ENCODE measurements around the gene D2HGDH.
"Not testable (repeated sequence)": the region's sequence is repeated elsewhere in the genome, so short reads cannot be mapped to it uniquely, and the experiment has no call there.

The D2HGDH gene

GRCh38 chr2:241788572-241788971 lies 54.1 kb downstream of the D2HGDH start:
- in situ Hi-C loops (cut with MboI; ENCODE audit: low sequenced_read_pairs): no loop called here

DNA sequence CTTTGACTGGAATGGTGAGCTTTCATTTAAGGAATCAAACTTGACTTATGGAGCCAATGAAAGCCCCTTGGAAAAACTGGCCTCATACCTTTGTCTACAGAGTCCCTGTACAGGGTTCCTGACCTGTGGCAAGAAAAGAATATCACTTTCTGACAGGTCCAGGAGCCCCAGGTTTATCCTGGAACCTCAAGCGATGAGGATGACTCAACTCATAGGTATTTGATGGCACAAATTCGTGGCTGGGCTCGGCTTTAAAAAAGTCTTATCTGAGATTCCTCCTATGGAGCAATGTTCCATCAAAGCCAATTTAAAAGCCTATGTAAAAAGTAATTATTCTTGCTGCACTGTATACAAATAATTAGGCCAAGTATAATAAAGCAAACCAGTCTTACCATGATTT lies 57.0 kb downstream of the D2HGDH start:
- in situ Hi-C loops (cut with MboI; ENCODE audit: low sequenced_read_pairs): not testable (repeated sequence)

DNA sequence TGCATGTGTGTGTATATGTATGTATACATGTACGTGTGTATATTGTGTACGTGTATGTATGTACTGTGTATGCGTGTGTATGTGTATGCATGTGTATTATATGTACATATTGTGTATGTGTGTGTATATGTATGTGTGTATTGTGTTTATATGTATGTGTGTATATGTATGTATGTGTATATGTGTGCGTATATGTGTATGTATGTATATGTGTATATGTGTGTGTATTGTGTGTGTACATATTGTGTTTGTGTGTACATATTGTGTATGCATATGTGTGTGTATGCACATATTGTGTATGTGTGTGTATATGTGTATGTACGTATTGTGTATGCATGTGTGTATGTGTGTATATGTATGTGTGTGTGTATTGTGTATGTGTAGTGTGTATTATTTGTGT lies 59.0 kb downstream of the D2HGDH start:
- in situ Hi-C loops (cut with MboI; ENCODE audit: low sequenced_read_pairs): no loop called here

DNA sequence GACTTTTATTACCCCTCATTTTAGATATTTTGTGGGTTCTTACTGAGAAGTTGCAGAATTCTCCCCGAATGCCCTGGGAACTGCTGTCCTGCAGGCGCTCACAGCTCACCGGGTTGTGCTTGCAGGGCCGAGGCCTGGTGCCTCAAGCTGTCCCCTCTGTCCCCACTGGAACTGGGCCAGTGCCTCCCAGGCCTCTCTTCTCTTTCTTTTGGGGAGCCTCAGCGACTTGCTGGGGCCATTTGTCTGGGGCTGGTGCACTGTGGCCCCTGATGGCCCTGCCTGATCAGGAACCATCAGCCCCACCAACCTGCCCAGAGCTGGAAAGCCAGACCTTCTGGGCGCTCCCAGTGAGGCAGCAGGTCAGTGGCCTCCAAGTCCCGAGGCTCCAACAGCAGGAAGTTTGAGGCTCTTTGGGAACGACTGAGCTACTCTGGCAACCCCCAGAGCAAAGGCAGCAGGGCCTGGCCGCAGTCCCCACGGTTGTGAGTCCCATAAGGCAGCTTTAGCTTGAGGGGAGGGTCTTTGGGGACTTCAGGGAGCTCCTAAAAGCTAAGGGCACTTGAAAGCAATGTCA lies 59.9 kb downstream of the D2HGDH start:
- in situ Hi-C loops (cut with MboI; ENCODE audit: low sequenced_read_pairs): no loop called here

- in situ Hi-C loops (cut with MboI; ENCODE audit: low sequenced_read_pairs): no loop called here
These were observed 60.9 kb downstream of the D2HGDH start for GRCh38 chr2:241795021-241795999.

DNA sequence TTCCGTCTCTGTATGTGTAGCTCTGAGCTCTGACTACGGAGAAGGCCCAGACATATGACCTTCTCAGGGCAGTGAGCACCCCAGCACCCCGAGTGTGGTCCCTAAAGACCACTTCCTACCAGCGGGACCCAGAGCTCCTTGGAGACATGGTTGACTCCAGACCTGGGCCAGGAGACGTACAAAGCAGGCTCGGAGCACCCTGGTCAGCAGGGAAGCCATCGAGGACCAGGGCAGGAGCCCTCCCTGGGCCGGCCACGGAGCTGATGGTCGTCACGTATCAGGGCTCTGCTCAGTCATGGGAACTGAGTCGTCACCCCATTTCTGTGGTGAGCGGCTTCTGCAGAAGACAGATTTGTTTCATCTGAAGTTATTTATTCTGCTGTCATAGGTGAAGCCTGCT lies 61.8 kb downstream of the D2HGDH start:
- in situ Hi-C loops (cut with MboI; ENCODE audit: low sequenced_read_pairs): no loop called here

DNA sequence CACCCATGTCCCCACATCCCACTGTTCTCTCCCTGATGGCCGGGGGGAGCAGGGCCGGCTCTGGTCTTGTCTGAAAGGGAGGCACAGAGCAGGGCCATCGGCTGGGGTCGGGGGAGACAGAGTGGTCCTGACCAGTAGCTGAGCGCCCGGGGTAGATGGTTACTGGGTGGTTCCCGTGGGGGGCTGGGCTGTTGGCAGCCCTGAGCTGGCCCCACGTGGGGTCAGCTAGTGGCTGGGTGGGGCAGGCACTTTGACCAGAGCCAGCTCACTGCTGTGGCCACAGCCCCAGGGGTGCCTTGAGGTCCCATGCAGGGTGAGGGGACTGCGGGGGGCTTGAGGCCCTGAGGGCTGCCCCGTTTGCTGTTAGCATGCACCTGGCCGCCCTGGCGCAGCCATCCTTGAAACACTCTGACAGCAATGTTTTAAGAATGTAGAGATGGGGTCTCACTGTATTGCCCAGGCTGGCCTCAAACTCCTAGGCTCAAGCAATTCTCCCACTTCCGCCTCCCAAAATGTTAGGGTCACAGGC lies 62.2 kb downstream of the D2HGDH start:
- in situ Hi-C loops (cut with MboI; ENCODE audit: low sequenced_read_pairs): no loop called here

DNA sequence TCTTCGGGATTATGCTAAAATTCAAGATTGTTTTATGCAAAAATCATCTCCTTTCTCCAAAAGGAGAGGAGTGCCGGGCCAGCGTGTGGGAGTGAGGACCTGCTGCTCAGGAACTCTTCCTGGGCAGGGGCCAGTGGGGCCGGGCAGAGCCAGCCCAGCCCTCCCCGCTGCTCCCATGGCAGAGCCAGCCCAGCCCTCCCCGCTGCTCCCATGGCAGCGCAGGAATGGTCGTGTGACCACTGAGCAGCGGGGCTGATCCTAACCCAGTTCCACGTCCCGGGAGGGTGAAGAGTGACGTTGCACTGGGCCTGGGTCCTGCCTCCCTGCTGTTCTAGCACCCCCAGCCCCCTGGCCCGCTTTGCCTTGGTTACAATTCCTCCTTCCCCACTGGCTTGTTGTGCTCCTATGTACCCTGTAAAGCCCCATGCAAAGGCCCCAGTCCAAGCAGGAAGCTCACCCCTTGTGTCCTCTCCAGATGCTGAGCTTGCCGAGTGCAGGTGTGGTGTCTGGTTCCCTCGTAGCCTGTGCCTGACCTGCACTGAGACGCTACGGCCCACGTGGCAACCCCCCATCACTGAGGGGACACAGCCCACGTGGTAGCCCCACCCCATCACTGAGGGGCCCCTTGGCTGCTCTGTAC lies 63.1 kb downstream of the D2HGDH start:
- in situ Hi-C loops (cut with MboI; ENCODE audit: low sequenced_read_pairs): no loop called here

DNA sequence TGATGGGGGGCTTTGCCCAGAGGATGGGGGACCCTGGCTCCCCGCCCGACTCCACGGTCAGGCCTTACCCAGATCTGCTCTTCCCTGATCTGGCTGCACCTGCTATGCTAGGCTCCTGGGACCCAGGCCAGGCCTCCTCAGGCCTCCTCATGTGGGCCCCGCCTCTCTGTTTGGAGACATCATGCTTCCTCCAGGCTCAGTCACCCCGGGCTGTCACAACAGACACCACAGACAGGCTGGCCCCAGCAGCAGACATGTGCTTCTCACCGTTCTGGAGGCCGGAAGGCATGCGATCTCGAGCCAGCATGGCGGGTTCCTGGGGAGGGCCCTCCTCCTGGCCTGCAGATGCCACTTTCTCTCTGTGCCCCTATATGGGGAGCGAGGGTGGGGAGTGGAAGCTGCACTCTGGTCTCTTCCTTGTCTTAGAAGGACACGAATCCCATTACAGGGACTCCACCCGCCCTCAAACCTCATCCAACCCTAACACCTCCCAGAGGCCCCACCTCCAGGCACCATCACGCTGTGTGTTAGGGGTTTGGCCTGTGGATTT lies 63.7 kb downstream of the D2HGDH start:
- in situ Hi-C loops (cut with MboI; ENCODE audit: low sequenced_read_pairs): no loop called here

GRCh38 chr2:241798631-241799521 lies 64.4 kb downstream of the D2HGDH start:
- in situ Hi-C loops (cut with MboI; ENCODE audit: low sequenced_read_pairs): no loop called here

- in situ Hi-C loops (cut with MboI; ENCODE audit: low sequenced_read_pairs): no loop called here
These were observed 65.2 kb downstream of the D2HGDH start for GRCh38 chr2:241799522-241800197.

GRCh38 chr2:241800198-241800903 lies 65.9 kb downstream of the D2HGDH start:
- in situ Hi-C loops (cut with MboI; ENCODE audit: low sequenced_read_pairs): not testable (repeated sequence)

GRCh38 chr2:241801611-241802420 lies 67.4 kb downstream of the D2HGDH start:
- in situ Hi-C loops (cut with MboI; ENCODE audit: low sequenced_read_pairs): no loop called here

- in situ Hi-C loops (cut with MboI; ENCODE audit: low sequenced_read_pairs): no loop called here
These were observed 68.2 kb downstream of the D2HGDH start for GRCh38 chr2:241802421-241803318.

DNA sequence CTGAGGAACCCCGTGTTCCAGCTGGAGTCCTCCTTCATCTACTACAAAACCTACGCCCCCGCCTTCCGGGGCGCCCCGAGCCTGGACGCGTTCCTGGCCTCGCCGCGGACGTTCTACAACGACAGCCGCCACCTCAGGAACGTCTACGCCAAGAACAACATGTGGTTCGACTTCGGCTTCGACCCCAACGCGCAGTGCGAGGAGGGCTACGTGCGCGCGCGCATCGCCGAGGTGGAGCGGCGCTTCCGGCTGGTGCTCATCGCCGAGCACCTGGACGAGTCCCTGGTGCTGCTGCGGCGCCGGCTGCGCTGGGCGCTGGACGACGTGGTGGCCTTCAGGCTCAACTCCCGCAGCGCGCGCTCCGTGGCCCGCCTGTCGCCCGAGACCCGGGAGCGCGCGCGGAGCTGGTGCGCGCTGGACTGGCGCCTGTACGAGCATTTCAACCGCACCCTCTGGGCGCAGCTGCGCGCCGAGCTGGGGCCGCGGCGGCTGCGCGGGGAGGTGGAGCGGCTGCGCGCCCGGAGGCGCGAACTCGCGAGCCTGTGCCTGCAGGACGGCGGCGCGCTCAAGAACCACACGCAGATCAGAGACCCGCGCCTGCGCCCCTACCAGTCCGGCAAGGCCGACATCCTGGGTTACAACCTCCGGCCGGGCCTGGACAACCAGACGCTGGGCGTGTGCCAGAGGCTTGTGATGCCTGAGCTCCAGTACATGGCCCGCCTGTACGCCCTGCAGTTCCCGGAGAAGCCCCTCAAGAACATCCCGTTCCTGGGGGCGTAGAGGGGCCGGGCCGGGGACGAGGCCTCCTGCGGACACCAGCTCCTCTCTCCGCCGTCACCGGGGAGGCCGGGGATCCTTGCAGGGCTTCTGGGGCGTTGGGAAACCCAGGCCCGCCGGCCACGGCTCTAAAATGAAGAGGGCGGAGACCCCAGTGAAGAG lies 69.2 kb downstream of the D2HGDH start:
- in situ Hi-C loops (cut with MboI; ENCODE audit: low sequenced_read_pairs): no loop called here

All from hTERT RPE-1 (cell line).